GM10266 (cell line): ENCODE results near the gene ZBTB43.

Experiments
- DNase-seq: peaks from one replicate; pipeline ENCODE4 v3.0.0; 2012; ENCODE audit errors: extremely low spot score
- TF ChIP-seq, protein P1 (sequence below): IDR thresholded peaks from 2 replicates; pipeline ENCODE4 v1.5.1; 2012; ENCODE audit warnings: mild to moderate bottlenecking, low read depth; ENCODE audit not compliant: control insufficient read depth, insufficient read depth; ENCODE audit errors: missing control alignments

The ZBTB43 gene

GRCh38 chr9:126886897-126887296 lies 82.1 kb downstream of the ZBTB43 start:
- TF ChIP-seq, protein P1, sequence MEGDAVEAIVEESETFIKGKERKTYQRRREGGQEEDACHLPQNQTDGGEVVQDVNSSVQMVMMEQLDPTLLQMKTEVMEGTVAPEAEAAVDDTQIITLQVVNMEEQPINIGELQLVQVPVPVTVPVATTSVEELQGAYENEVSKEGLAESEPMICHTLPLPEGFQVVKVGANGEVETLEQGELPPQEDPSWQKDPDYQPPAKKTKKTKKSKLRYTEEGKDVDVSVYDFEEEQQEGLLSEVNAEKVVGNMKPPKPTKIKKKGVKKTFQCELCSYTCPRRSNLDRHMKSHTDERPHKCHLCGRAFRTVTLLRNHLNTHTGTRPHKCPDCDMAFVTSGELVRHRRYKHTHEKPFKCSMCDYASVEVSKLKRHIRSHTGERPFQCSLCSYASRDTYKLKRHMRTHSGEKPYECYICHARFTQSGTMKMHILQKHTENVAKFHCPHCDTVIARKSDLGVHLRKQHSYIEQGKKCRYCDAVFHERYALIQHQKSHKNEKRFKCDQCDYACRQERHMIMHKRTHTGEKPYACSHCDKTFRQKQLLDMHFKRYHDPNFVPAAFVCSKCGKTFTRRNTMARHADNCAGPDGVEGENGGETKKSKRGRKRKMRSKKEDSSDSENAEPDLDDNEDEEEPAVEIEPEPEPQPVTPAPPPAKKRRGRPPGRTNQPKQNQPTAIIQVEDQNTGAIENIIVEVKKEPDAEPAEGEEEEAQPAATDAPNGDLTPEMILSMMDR: no peak
- no peak for DNase-seq
